Body of pancreas (tissue), 4 donors: ENCODE measurements around the gene PDGFD.
A peak's percentile ranks its signal among the peaks of the same experiment; 100 is the strongest.

ENCODE experiments used
- POLR2A ChIP-seq, 3 donors: fragments of 450-650 bp; IDR thresholded peaks; one replicate each; pipeline ENCODE4 v1.6.1; 2016; ENCODE audit warnings: antibody characterized with exemption in 3 of 3, mild to moderate bottlenecking in 2 of 3
- TF ChIP-seq, protein P1 (sequence below), 7 experiments: fragments of 450-650 bp in 4 of 7; fragments of 200-600 bp in 3 of 7; sonication (generic) in 3 of 7; IDR thresholded peaks; one replicate each; pipeline ENCODE4 v1.5.1; 2016 to 2019; ENCODE audit warnings: antibody characterized with exemption in 7 of 7

DNA sequence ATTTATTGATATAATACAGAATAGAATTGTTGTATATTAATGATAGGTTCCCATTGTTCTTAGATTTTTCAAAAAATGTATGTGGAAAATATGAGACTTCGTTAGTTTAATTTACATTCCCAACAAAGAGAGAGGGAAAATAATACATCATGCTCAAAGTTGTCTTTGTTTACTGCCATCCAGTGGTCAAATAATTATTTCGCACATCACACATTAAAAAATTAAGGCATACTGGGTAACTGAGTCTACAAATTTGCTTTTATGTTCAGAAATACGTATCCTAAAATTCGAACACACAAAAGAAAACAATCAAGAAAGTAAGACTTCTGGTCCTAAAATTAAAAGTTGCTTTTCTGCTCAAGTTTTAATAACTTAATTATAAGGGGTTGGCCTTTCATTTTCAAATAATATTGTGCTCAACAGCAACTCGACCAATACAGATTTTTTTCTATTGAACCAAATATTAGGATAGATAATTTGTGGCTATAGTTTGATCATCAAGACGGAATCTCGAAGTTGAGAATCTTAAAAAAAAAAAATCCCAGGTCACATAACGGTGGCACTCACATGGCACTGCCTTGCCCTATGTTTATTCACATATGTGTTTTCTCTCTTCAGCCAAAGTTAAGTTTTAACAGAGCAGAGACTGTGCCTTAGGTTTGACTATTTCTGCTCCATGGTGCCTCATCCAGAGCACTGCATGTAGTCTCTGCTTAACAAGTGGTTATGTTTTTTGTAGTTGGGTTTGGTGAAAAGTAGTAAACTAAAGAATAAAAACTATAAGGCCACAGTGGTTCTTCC, 12.3 kb downstream of the PDGFD start:
- TF ChIP-seq, protein P1, sequence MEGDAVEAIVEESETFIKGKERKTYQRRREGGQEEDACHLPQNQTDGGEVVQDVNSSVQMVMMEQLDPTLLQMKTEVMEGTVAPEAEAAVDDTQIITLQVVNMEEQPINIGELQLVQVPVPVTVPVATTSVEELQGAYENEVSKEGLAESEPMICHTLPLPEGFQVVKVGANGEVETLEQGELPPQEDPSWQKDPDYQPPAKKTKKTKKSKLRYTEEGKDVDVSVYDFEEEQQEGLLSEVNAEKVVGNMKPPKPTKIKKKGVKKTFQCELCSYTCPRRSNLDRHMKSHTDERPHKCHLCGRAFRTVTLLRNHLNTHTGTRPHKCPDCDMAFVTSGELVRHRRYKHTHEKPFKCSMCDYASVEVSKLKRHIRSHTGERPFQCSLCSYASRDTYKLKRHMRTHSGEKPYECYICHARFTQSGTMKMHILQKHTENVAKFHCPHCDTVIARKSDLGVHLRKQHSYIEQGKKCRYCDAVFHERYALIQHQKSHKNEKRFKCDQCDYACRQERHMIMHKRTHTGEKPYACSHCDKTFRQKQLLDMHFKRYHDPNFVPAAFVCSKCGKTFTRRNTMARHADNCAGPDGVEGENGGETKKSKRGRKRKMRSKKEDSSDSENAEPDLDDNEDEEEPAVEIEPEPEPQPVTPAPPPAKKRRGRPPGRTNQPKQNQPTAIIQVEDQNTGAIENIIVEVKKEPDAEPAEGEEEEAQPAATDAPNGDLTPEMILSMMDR (IDR thresholded peaks at IDR 0.05), result peak in 6 of 7 experiments; percentile 25 to 55 (median 46)
- no peak for TF ChIP-seq POLR2A (IDR thresholded peaks at IDR 0.05)
